Keratinocyte (primary cell): Measurements from ENCODE around the gene IL1RAP. TPM values are rescaled to one million over a fixed set of nuclear protein-coding genes. Genes with fewer than 3 reads are reported as not detected.

Experiments
- DNase-seq: peaks from one replicate; pipeline ENCODE4 v3.0.0-alpha.2; 2011; ENCODE audit warnings: low read depth, missing footprints, low spot score
- FAIRE-seq: peaks from 2 replicates; lab custom pipeline; 2011; peaks lifted over from hg19 to GRCh38; lab: Jason Lieb, UNC
- H2AFZ ChIP-seq: 2 replicates; pipeline ENCODE4 v1.6.0; 2012; ENCODE audit warnings: low read length, control low read depth, inconsistent platforms; ENCODE audit not compliant: control insufficient read depth
- H3K27ac ChIP-seq: 2 replicates; pipeline ENCODE4 v1.5.1; 2011; ENCODE audit warnings: low read length; ENCODE audit not compliant: control insufficient read depth, insufficient read depth
- H3K27me3 ChIP-seq: 3 replicates; pipeline ENCODE4 v1.6.0; 2011; ENCODE audit warnings: low read length; ENCODE audit not compliant: control insufficient read depth, insufficient read depth; ENCODE audit errors: extremely low read depth
- H3K36me3 ChIP-seq, 2 experiments: 2 replicates in 1 of 2; 3 replicates in 1 of 2; pipeline ENCODE4 v1.5.1; 2011; ENCODE audit warnings: low read length in 2 of 2, mild to moderate bottlenecking in 1 of 2; ENCODE audit not compliant: control insufficient read depth in 2 of 2, insufficient read depth in 2 of 2; ENCODE audit errors: extremely low read depth in 1 of 2
- H3K4me1 ChIP-seq: 3 replicates; pipeline ENCODE4 v1.5.1; 2011; ENCODE audit warnings: low read length; ENCODE audit not compliant: control insufficient read depth, insufficient read depth; ENCODE audit errors: extremely low read depth
- H3K4me2 ChIP-seq: 3 replicates; pipeline ENCODE4 v1.6.0; 2011; ENCODE audit warnings: low read depth, low read length; ENCODE audit not compliant: control insufficient read depth, insufficient read depth; ENCODE audit errors: extremely low read depth
- H3K4me3 ChIP-seq, 3 experiments: fragments of 200-600 bp in 1 of 3; sonication (generic) in 1 of 3; 2 replicates in 2 of 3; 3 replicates in 1 of 3; pipeline ENCODE4 v1.5.1; 2011 to 2016; ENCODE audit warnings: low read length in 3 of 3, mild to moderate bottlenecking in 3 of 3, control low read depth in 2 of 3, inconsistent platforms in 1 of 3, low read depth in 1 of 3, mixed read lengths in 1 of 3, mixed run types in 1 of 3, moderate library complexity in 1 of 3; ENCODE audit not compliant: control insufficient read depth in 2 of 3, insufficient read depth in 2 of 3; ENCODE audit errors: extremely low read depth in 1 of 3
- H3K79me2 ChIP-seq: 2 replicates; pipeline ENCODE4 v1.6.0; 2012; ENCODE audit warnings: low read length; ENCODE audit not compliant: control insufficient read depth, insufficient read depth
- H3K9ac ChIP-seq: 3 replicates; pipeline ENCODE4 v1.6.0; 2011; ENCODE audit warnings: low read length; ENCODE audit not compliant: control insufficient read depth, insufficient read depth; ENCODE audit errors: extremely low read depth
- H3K9me1 ChIP-seq: 3 replicates; pipeline ENCODE4 v1.6.0; 2011; ENCODE audit warnings: low read length; ENCODE audit not compliant: control insufficient read depth, insufficient read depth; ENCODE audit errors: extremely low read depth
- H3K9me3 ChIP-seq: 2 replicates; pipeline ENCODE4 v1.5.1; 2012; ENCODE audit warnings: low read depth, low read length; ENCODE audit not compliant: control insufficient read depth
- H4K20me1 ChIP-seq: 3 replicates; pipeline ENCODE4 v1.6.0; 2011; ENCODE audit warnings: low read length; ENCODE audit not compliant: control insufficient read depth, insufficient read depth; ENCODE audit errors: extremely low read depth
- EZH2 ChIP-seq: IDR thresholded peaks from one replicate; pipeline ENCODE4 v1.6.1; 2012; ENCODE audit warnings: inconsistent platforms, mild to moderate bottlenecking, low read length, moderate library complexity
- dilution Hi-C: fragments of 300-500 bp; cut with MboI; formaldehyde crosslinking; loops from one replicate; pipeline ENCODE4 v1.7.0; 2020; ENCODE audit warnings: low sequenced_read_pairs; ENCODE audit not compliant: extremely low pct_ligation_motif_present
- polyA plus RNA-seq, 5 experiments: library from polyadenylated mRNA; depleted of rRNA in 3 of 5; stranded (reverse) in 3 of 5; stranded (forward) in 1 of 5; unstranded in 1 of 5; fragments of >200 nt; gene quantifications; 1 replicate in 1 of 5; 2 replicates in 3 of 5; 3 replicates in 1 of 5; pipeline versions ENCODE4 v1.2.1 to v1.2.3, GENCODE V29; 2011 to 2012; ENCODE audit warnings: missing spikeins in 2 of 5, low read depth in 1 of 5, low replicate concordance in 1 of 5
- TF ChIP-seq, protein P1 (sequence below), 3 experiments: IDR thresholded peaks in 1 of 3; conservative IDR thresholded peaks in 1 of 3; optimal IDR thresholded peaks in 1 of 3; 2 replicates in 2 of 3; 3 replicates in 1 of 3; pipeline versions ENCODE3 to v1.5.1; 2011; ENCODE audit warnings: low read length in 3 of 3, mild to moderate bottlenecking in 3 of 3, moderate library complexity in 2 of 3, control low read depth in 1 of 3, inconsistent platforms in 1 of 3; ENCODE audit not compliant: insufficient read depth in 2 of 3; ENCODE audit errors: extremely low read depth in 1 of 3

IL1RAP gene
- polyA plus RNA-seq, 1 donor (not counting 4 experiments of a cell fraction or from before 2014, with no cell fraction given): 69.7 TPM

DNA sequence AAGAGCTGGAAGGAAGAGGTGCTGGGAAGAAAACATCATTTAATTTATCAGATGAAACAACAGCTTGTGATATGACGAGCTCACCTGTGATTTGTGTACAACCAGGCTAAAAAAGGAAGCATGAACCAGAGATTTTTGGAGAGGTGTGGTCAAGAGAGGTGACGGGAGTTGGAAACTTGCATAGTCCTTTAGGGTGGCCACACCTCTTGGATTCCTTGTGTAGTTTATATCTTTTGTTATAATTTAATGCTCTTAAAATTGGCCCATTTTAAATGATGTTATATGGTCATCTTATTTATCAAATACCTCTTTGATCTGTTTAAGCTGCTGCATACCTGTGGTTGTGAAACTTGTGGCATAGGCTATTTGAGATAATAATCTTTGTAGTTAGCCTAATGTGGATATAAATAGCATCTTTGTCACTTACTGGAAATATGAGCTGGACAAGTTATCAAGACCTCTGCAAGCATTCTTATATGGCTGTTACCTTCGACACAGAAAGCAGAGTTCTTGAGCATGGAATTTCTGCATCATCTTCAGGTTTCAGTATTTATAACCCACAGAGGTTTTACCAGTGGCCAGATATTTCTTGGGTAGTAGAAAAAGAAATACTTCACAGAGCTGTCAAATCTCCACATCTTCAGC lies 49.1 kb downstream of the IL1RAP start:
- dilution Hi-C loops: no loop called here

DNA sequence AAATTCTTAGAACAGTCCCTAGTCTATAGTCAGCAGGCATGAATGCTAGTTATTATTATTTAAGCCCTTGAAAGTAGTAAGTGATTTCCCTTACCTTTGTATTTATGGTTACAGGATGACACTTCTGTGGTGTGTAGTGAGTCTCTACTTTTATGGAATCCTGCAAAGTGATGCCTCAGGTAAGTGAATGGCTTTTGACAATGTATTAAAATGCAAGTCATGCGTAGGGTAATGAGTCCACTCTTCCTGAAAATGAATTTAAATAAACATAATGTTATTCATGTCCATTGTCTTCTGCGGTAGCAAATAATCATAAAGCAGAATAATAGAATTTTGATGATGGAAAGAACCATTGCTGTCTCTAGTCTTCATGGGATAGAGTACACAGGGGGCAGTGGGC lies 50.3 kb downstream of the IL1RAP start:
- no peaks in the 10 kb centered on the region for H3K9me1 ChIP-seq
- dilution Hi-C loops: no loop called here
- DNase-seq (no peak), FAIRE-seq (no peak)
- no peaks in the 10 kb centered on the region for H4K20me1 ChIP-seq
- no peak overlapping the region for H3K4me2 ChIP-seq
- H3K4me1 ChIP-seq: peaks cover 31% of the 10 kb centered on the region
- no peak overlapping the region for H3K4me3 ChIP-seq
- no peak overlapping the region for H3K9ac ChIP-seq
- peaks cover 40% of the 10 kb centered on the region for H3K79me2 ChIP-seq
- no peak for TF ChIP-seq EZH2
- TF ChIP-seq, protein P1, sequence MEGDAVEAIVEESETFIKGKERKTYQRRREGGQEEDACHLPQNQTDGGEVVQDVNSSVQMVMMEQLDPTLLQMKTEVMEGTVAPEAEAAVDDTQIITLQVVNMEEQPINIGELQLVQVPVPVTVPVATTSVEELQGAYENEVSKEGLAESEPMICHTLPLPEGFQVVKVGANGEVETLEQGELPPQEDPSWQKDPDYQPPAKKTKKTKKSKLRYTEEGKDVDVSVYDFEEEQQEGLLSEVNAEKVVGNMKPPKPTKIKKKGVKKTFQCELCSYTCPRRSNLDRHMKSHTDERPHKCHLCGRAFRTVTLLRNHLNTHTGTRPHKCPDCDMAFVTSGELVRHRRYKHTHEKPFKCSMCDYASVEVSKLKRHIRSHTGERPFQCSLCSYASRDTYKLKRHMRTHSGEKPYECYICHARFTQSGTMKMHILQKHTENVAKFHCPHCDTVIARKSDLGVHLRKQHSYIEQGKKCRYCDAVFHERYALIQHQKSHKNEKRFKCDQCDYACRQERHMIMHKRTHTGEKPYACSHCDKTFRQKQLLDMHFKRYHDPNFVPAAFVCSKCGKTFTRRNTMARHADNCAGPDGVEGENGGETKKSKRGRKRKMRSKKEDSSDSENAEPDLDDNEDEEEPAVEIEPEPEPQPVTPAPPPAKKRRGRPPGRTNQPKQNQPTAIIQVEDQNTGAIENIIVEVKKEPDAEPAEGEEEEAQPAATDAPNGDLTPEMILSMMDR (optimal IDR thresholded peaks at IDR 0.05 in 1 of 3, IDR thresholded peaks at IDR 0.05 in 1 of 3, conservative IDR thresholded peaks at IDR 0.05 in 1 of 3; ENCODE audit: extremely low read depth in 1 of 3, insufficient read depth in 2 of 3, low read length in 3 of 3): no peak
- H3K27me3 ChIP-seq: no peaks in the 10 kb centered on the region
- no peak overlapping the region for H2AFZ ChIP-seq
- H3K9me3 ChIP-seq: peaks cover 3% of the 10 kb centered on the region
- peaks cover 8 to 32% of the 10 kb centered on the region in 2 experiments for H3K36me3 ChIP-seq
- no peak overlapping the region for H3K27ac ChIP-seq

More for the DNA sequence above, 49.1 kb downstream of the IL1RAP start:
- DNase-seq (no peak), FAIRE-seq (peak; percentile 39)
- Histone ChIP-seq H2AFZ (no peak overlapping the region), H3K9me3 (peaks cover 4% of the 10 kb centered on the region), H3K4me1 (peaks cover 26% of the 10 kb centered on the region), H3K9me1 (no peaks in the 10 kb centered on the region), H3K4me2 (no peak overlapping the region), H3K27me3 (no peaks in the 10 kb centered on the region), H4K20me1 (no peaks in the 10 kb centered on the region), H3K79me2 (peaks cover 41% of the 10 kb centered on the region), H3K36me3 (peaks cover 8 to 30% of the 10 kb centered on the region in 2 experiments), H3K27ac (no peak overlapping the region), H3K4me3 (no peak overlapping the region), H3K9ac (no peak overlapping the region)
- no peak for TF ChIP-seq EZH2
- TF ChIP-seq, protein P1 (optimal IDR thresholded peaks at IDR 0.05 in 1 of 3, IDR thresholded peaks at IDR 0.05 in 1 of 3, conservative IDR thresholded peaks at IDR 0.05 in 1 of 3; ENCODE audit: extremely low read depth in 1 of 3, insufficient read depth in 2 of 3, low read length in 3 of 3): no peak
